H9 (cell line): ENCODE measurements around the gene ITPRIPL1. TPM values are rescaled to one million over a fixed set of nuclear protein-coding genes. Genes with fewer than 3 reads are reported as not detected.

Experiments
- DNase-seq: peaks from one replicate; pipeline ENCODE4 v3.0.0-alpha.2; 2017
- H2AFZ ChIP-seq: one replicate; pipeline ENCODE4 v1.6.1; 2013; ENCODE audit warnings: mild to moderate bottlenecking, low read length, control low read depth, moderate library complexity
- H2AK5ac ChIP-seq: 2 replicates; pipeline ENCODE4 v1.6.1; 2013; ENCODE audit warnings: low read length, control low read depth, mixed read lengths; ENCODE audit not compliant: insufficient read length
- H2BK120ac ChIP-seq: one replicate; pipeline ENCODE4 v1.6.1; 2013; ENCODE audit warnings: low read depth, mild to moderate bottlenecking, low read length, control low read depth, inconsistent platforms; ENCODE audit not compliant: poor library complexity, severe bottlenecking
- H2BK12ac ChIP-seq: 2 replicates; pipeline ENCODE4 v1.6.1; 2013; ENCODE audit warnings: low read length, control low read depth, mixed read lengths, low read depth; ENCODE audit not compliant: insufficient read length
- H2BK15ac ChIP-seq: 2 replicates; pipeline ENCODE4 v1.6.1; 2013; ENCODE audit warnings: low read depth, low read length, control low read depth
- H2BK20ac ChIP-seq: one replicate; pipeline ENCODE4 v1.6.1; 2013; ENCODE audit warnings: low read depth, mild to moderate bottlenecking, low read length, control low read depth, inconsistent platforms; ENCODE audit not compliant: poor library complexity, severe bottlenecking
- H2BK5ac ChIP-seq: 2 replicates; pipeline ENCODE4 v1.6.1; 2013; ENCODE audit warnings: low read length, control low read depth, mixed read lengths; ENCODE audit not compliant: insufficient read length
- H3K14ac ChIP-seq: 2 replicates; pipeline ENCODE4 v1.6.1; 2013; ENCODE audit warnings: low read length, control low read depth; ENCODE audit not compliant: insufficient read depth
- H3K18ac ChIP-seq: 2 replicates; pipeline ENCODE4 v1.6.1; 2013; ENCODE audit warnings: low read depth, mild to moderate bottlenecking, mixed read lengths, low read length, control low read depth; ENCODE audit not compliant: insufficient read length
- H3K23ac ChIP-seq: 2 replicates; pipeline ENCODE4 v1.6.1; 2013; ENCODE audit warnings: low read length, control low read depth, mixed read lengths, low read depth; ENCODE audit not compliant: insufficient read length
- H3K23me2 ChIP-seq: 2 replicates; pipeline ENCODE4 v1.6.1; 2013; ENCODE audit warnings: low read depth, mild to moderate bottlenecking, mixed read lengths, low read length, control low read depth; ENCODE audit not compliant: insufficient read length, poor library complexity, severe bottlenecking
- H3K27ac ChIP-seq: 2 replicates; pipeline ENCODE4 v1.5.1; 2013; ENCODE audit warnings: low read length, control low read depth, mixed read lengths, low read depth; ENCODE audit not compliant: insufficient read length
- H3K27me3 ChIP-seq: 2 replicates; pipeline ENCODE4 v1.6.1; 2013; ENCODE audit warnings: low read length, control low read depth, inconsistent platforms; ENCODE audit not compliant: insufficient read depth
- H3K4ac ChIP-seq: 2 replicates; pipeline ENCODE4 v1.6.1; 2013; ENCODE audit warnings: low read depth, mild to moderate bottlenecking, control low read depth, inconsistent platforms, low read length, moderate library complexity
- H3K4me1 ChIP-seq: 2 replicates; pipeline ENCODE4 v1.6.1; 2013; ENCODE audit warnings: low read length, control low read depth, inconsistent platforms; ENCODE audit not compliant: insufficient read depth
- H3K4me2 ChIP-seq: 2 replicates; pipeline ENCODE4 v1.6.1; 2013; ENCODE audit warnings: low read length, control low read depth, mixed read lengths; ENCODE audit not compliant: insufficient read length, insufficient read depth
- H3K56ac ChIP-seq: 2 replicates; pipeline ENCODE4 v1.6.1; 2013; ENCODE audit warnings: low read depth, mild to moderate bottlenecking, mixed read lengths, low read length, control low read depth; ENCODE audit not compliant: insufficient read length
- H3K79me1 ChIP-seq: 2 replicates; pipeline ENCODE4 v1.6.1; 2013; ENCODE audit warnings: low read depth, mild to moderate bottlenecking, moderate library complexity, low read length, control low read depth, inconsistent platforms; ENCODE audit not compliant: insufficient read depth, poor library complexity, severe bottlenecking
- H3K79me2 ChIP-seq: 2 replicates; pipeline ENCODE4 v1.6.1; 2013; ENCODE audit warnings: low read length, control low read depth, inconsistent platforms; ENCODE audit not compliant: insufficient read depth
- H3K9ac ChIP-seq: 2 replicates; pipeline ENCODE4 v1.6.1; 2013; ENCODE audit warnings: low read length, control low read depth, mixed read lengths; ENCODE audit not compliant: insufficient read length; ENCODE audit errors: extremely low read depth
- H3K9me3 ChIP-seq: one replicate; pipeline ENCODE4 v1.6.1; 2013; ENCODE audit warnings: low read depth, low read length, inconsistent platforms; ENCODE audit not compliant: control insufficient read depth
- H3T11ph ChIP-seq: one replicate; pipeline ENCODE4 v1.6.1; 2013; ENCODE audit warnings: mild to moderate bottlenecking, low read length, control low read depth, inconsistent platforms
- H4K20me1 ChIP-seq: one replicate; pipeline ENCODE4 v1.6.1; 2013; ENCODE audit not compliant: control insufficient read depth, insufficient read length, insufficient read depth
- H4K5ac ChIP-seq: 2 replicates; pipeline ENCODE4 v1.6.1; 2013; ENCODE audit warnings: low read depth, mild to moderate bottlenecking, mixed read lengths, low read length, control low read depth; ENCODE audit not compliant: insufficient read length
- H4K8ac ChIP-seq: replicated peaks from 2 replicates; pipeline ENCODE4 v1.6.1; 2013; ENCODE audit warnings: low read length, control low read depth, mixed read lengths, low read depth; ENCODE audit not compliant: insufficient read length
- H4K91ac ChIP-seq: 2 replicates; pipeline ENCODE4 v1.6.1; 2013; ENCODE audit warnings: low read depth, mild to moderate bottlenecking, moderate library complexity, mixed read lengths, low read length, control low read depth; ENCODE audit not compliant: insufficient read length
- H3K27ac Mint-ChIP-seq, 3 experiments: 2 replicates in 2 of 3; 3 replicates in 1 of 3; pipeline ENCODE4 v1.8.0; 2020 to 2021; ENCODE audit warnings: mixed read lengths in 3 of 3, mild to moderate bottlenecking in 1 of 3, moderate library complexity in 1 of 3
- H3K27me3 Mint-ChIP-seq: 2 replicates; pipeline ENCODE4 v1.8.0; 2021; ENCODE audit warnings: low read depth, mild to moderate bottlenecking, moderate library complexity, mixed read lengths
- H3K36me3 Mint-ChIP-seq, 3 experiments: 2 replicates in 2 of 3; 3 replicates in 1 of 3; pipeline ENCODE4 v1.8.0; 2020 to 2021; ENCODE audit warnings: low read depth in 3 of 3, mixed read lengths in 3 of 3; ENCODE audit not compliant: insufficient read depth in 1 of 3
- H3K4me1 Mint-ChIP-seq, 2 experiments: 2 replicates each; pipeline ENCODE4 v1.8.0; 2020; ENCODE audit warnings: mixed read lengths in 2 of 2
- H3K4me3 Mint-ChIP-seq, 2 experiments: 2 replicates in 1 of 2; 3 replicates in 1 of 2; pipeline ENCODE4 v1.8.0; 2020 to 2021; ENCODE audit warnings: mild to moderate bottlenecking in 2 of 2, mixed read lengths in 2 of 2, moderate library complexity in 1 of 2
- H3K9me3 Mint-ChIP-seq, 2 experiments: 2 replicates in 1 of 2; 3 replicates in 1 of 2; pipeline ENCODE4 v1.8.0; 2020; ENCODE audit warnings: mild to moderate bottlenecking in 2 of 2, mixed read lengths in 2 of 2, moderate library complexity in 1 of 2
- WGBS: extraction: QIAGEN DNeasy Blood & Tissue Kit; methylation state at CpG from one replicate; pipeline ENCODE4 v1.1.7; 2013; ENCODE audit warnings: missing lambda C conversion rate, low lambda C conversion rate, mixed read lengths; ENCODE audit not compliant: insufficient read length; ENCODE audit errors: extremely low coverage; 5-methylcytosine and 5-hydroxymethylcytosine counted together
- total RNA-seq: library from RNA; stranded (reverse); gene quantifications from 2 replicates; pipeline ENCODE4 v1.2.1, GENCODE V29; 2021
- TF ChIP-seq, protein P1 (sequence below): fragments of 200-600 bp; sonication (generic); conservative IDR thresholded peaks from 3 replicates; pipeline ENCODE4 v1.8.0; 2021; ENCODE audit warnings: antibody characterized with exemption, mild to moderate bottlenecking

The ITPRIPL1 gene
- total RNA-seq, 1 experiment from 2014 or later = 16.3 TPM

DNA sequence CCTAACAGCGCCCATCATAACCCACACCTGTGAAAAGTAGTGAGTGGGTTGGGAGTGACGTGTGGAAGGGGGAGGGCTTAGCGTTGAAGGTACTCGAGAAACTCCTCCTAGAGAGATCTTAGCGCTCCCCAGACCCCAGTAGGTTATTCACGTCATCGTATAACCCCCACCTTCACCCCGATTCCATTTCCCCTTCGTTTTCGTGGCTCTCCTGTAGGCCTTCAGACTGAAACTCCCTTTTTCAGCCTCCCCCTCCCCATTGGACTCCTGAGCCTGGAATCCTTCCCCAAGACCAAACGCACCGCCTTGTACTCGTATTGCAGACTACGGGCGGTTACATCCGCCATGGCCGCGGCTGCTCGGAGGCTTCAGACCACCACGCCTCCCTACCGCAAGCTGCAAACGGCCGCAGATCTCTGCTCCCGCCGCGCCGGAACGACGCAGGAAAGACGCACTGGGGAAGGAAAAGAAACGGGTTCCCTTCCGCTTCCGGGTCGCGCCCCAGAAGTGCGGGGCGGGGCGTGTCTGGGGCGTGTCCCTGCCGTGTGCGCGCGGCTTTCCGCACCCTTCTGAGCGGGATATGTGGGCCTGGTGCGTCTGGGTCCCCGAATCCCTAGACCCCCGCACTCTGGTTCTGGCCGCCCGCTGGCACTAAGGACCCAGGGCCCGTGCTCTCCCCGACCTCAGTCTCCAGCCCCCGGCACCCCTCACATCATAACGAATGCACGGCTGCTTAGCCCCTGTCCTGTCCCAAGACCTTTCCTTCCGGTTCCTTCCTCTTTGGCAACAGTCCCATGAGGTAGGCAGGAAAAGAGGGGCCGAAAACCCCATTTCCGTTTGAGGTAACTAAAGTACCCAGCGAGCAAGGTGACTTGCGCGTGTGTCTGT, 19.8 kb upstream of the ITPRIPL1 start, which contains the start of gene SNRNP200:
SNRNP200 (minus strand) TSS at position 456 of the 888 bp plus-strand sequence; CDS start at position 347, 109 bp downstream.
- Mint-ChIP-seq H3K27ac (peak within 1 kb of the TSS; percentile 99), H3K4me1 (peaks cover 19 to 21% of the 10 kb centered on the region in 2 experiments), H3K4me3 (peak within 1 kb of the TSS; percentile 97 to 99), H3K36me3 (peaks cover 36 to 42% (median 40%) of the 10 kb centered on the region in 3 experiments; a peak in 6 of 7 replicates), H3K27me3 (peaks cover 2% of the 10 kb centered on the region; the same call in 1 of the 2 replicates), H3K9me3 (no peaks in the 10 kb centered on the region; a peak in 1 of 5 replicates)
- no peak within 1 kb of the TSS for H2AFZ ChIP-seq
- no peak within 1 kb of the TSS for H2BK15ac ChIP-seq
- H4K8ac ChIP-seq = no peak within 1 kb of the TSS
- no peaks in the 10 kb centered on the region for H3K79me1 ChIP-seq
- no peak within 1 kb of the TSS for H2AK5ac ChIP-seq
- H3K9ac ChIP-seq = peak within 1 kb of the TSS; percentile 75
- no peak within 1 kb of the TSS for H3K23ac ChIP-seq
- no peak within 1 kb of the TSS for H4K91ac ChIP-seq
- H3K14ac ChIP-seq = peak within 1 kb of the TSS; percentile 46; the same call in 1 of the 2 replicates
- H3K4me2 ChIP-seq = peak within 1 kb of the TSS; percentile 70
- no CpG with 5 or more reads among the region's 61 CpGs for WGBS
- H3K27me3 ChIP-seq = no peaks in the 10 kb centered on the region
- no peak within 1 kb of the TSS for H2BK5ac ChIP-seq
- H3K18ac ChIP-seq = peak within 1 kb of the TSS; percentile 53
- DNase-seq = peak; percentile 86
- TF ChIP-seq, protein P1, sequence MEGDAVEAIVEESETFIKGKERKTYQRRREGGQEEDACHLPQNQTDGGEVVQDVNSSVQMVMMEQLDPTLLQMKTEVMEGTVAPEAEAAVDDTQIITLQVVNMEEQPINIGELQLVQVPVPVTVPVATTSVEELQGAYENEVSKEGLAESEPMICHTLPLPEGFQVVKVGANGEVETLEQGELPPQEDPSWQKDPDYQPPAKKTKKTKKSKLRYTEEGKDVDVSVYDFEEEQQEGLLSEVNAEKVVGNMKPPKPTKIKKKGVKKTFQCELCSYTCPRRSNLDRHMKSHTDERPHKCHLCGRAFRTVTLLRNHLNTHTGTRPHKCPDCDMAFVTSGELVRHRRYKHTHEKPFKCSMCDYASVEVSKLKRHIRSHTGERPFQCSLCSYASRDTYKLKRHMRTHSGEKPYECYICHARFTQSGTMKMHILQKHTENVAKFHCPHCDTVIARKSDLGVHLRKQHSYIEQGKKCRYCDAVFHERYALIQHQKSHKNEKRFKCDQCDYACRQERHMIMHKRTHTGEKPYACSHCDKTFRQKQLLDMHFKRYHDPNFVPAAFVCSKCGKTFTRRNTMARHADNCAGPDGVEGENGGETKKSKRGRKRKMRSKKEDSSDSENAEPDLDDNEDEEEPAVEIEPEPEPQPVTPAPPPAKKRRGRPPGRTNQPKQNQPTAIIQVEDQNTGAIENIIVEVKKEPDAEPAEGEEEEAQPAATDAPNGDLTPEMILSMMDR = no peak
- peaks cover 5% of the 10 kb centered on the region; the same call in 1 of the 2 replicates for H3K79me2 ChIP-seq
- H4K5ac ChIP-seq = no peak within 1 kb of the TSS
- H4K20me1 ChIP-seq = no peaks in the 10 kb centered on the region
- H3K56ac ChIP-seq = no peak within 1 kb of the TSS
- no peak within 1 kb of the TSS for H3T11ph ChIP-seq
- H3K27ac ChIP-seq = no peak within 1 kb of the TSS
- H2BK20ac ChIP-seq = no peak within 1 kb of the TSS
- no peak within 1 kb of the TSS for H2BK120ac ChIP-seq
- peaks cover 3% of the 10 kb centered on the region; the same call in 1 of the 2 replicates for H3K4me1 ChIP-seq
- H3K23me2 ChIP-seq = peaks cover 9% of the 10 kb centered on the region
- no peaks in the 10 kb centered on the region for H3K9me3 ChIP-seq
- H2BK12ac ChIP-seq = no peak within 1 kb of the TSS
- H3K4ac ChIP-seq = no peak within 1 kb of the TSS
